NCI-H128 (cell line): Measurements from ENCODE around the gene LMX1A.
A peak's percentile ranks its signal among the peaks of the same experiment; 100 is the strongest.

Experiments
- DNase-seq: peaks from one replicate; lab custom pipeline; 2025; ENCODE audit not compliant: unreplicated experiment; lab: John Stamatoyannopoulos, UW

The LMX1A gene

DNA sequence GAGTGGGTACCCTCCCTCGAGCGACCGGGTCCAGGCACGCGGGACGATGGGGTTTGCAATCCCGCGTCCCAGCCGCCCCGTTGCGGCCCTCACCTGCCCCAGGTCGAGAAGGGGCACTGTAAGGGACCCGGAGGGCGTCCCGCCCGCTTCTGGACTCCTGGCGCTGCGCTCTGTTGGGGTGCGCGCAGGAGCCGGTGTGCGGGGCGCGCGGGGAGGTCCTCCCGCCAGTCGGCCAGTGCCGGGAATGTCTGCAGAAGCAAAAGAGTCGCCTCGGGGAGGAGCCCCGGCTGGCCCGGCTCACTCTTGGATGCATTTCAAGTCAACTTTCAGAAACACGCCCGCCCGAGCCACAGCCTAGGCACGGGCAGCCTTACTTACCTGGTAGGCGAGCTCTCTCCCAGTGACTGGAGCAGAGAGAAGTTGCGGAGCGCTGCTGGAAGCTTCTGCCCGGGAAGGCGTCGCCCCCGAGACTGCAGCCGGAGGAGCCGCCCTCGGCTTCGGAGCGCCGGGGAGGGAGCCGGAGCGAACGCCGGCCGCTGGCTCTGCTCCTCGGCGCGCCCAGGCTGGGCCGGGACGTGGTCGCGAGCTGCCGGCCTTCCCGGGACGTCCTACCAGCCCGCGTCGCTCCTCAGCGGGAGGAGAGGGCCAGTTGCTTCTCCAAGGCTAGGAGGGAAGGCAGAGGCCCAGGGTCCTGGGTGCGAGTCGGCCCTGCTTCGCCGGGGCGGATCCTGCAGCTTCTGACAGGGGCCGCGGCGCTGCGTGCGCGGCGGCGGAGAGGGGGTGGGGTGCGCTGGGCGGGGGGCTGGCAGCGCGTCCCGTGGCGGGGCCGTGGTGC, at the start of gene LMX1A:
Gene LMX1A (minus strand): TSS at position 739 of the 835 bp plus-strand sequence. CDS start 1,156 bp downstream, outside the sequence.
- DNase-seq = no peak

DNA sequence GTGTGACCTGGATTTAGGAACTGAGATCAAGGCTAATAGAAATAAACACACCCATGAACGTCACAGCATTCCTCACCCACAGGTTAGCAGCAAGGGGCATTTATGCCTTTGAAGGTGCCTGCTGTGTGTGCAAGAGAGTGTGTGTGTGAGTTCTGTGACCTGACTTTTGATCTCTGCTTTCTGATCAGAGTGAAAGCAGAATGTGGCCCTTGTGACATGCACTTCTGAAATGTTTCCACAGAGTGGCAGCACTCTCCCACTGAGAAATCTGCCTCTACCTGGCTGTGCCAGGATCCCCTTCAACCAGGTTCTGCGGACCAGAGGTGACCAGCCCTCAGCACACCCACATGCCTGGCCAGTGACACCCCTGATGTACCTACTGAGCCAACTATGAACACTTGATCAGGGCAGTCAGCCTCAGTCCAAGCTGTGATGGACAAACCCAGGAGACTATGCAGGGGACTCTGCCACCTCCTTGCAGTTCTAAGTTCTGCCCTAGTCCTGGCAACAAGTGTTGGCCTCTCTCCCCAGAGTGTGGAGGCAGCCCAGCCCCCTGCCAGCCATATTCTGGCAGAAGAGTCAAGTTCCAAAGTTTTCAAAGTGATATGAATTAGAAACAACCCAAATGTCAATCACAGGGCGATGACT, 47.4 kb upstream of the LMX1A start:
- no peak for DNase-seq

DNA sequence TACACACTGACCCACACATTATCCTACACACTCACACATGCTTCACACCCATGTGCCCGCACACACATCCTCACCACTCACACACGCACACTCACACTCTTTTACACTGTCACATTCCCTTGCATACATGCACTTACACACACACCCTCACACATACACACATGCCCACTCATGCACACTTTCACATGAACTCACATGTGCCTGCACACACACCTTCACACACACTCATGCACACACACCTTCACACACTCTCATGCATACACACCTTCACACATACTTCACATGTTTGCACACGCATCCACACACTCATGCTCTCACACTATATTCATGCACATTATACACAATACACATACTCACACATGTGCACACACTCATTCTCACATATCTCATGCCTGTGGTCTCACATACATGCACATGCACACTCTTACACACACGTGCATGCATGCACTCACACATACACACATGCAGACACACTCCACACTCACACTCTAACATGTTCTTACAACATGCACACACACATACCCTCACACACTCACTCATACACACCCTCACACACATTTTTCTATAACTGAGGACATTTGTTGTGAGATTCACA, 46.1 kb upstream of the LMX1A start:
- no peak for DNase-seq

DNA sequence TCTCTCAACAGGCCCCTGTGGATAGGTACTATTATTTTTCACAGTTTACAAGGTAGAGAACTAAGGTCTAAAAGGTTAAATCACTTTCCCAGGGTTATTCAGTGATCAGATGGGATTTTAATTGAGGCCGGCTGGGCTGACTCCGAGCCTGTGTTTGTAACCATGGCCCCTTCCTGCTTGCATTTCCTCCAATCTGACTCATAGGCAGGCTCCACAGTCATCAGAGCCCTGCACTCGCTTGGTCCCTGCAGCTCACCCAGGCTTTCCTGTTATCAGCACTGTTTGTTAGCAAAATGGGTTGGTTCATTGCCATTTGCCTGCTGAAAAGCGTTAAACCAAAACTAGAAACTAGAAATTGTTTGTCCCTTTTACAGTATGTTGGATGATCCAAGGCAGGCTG, 41.4 kb upstream of the LMX1A start:
- DNase-seq = no peak

DNA sequence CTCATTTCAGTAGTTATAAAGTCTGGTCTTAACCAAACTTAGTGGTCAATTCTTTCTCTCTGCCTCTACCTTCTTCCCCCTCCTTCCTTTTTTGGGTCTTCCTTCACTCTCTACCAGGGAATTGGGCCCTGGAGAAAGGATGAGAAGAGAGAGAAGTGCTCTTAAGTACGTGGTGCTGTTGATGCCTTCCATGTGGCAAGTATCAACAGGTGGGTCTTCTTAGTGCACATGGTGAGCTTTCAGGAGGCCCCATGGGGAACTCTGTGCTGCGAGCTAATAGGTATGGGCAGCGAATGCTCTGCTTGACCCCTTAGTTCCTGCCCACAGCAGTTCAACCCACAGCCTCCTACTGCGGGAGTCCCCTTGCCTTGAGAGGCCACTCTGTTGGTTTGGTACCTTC, 39.4 kb upstream of the LMX1A start:
- no peak for DNase-seq

DNA sequence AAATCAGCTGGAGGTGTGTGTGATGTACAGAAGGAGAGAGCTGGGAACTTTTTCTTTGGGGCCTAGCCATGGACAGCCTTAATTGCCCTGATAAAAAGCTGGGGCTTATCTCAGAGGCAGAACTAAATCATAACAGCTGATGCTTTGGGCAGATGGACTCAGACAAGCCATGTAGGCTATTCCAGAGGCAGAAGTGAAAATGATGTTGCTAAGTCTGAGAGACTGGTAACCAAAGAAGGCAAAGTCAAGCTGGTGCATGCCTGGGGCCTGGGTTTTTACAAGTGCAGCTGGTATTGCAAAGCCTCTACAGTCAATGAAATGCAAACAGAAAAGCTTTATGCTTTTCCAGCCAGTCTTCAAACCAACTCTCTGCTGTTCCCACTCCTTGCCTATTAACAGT, 39.0 kb upstream of the LMX1A start:
- DNase-seq = no peak

DNA sequence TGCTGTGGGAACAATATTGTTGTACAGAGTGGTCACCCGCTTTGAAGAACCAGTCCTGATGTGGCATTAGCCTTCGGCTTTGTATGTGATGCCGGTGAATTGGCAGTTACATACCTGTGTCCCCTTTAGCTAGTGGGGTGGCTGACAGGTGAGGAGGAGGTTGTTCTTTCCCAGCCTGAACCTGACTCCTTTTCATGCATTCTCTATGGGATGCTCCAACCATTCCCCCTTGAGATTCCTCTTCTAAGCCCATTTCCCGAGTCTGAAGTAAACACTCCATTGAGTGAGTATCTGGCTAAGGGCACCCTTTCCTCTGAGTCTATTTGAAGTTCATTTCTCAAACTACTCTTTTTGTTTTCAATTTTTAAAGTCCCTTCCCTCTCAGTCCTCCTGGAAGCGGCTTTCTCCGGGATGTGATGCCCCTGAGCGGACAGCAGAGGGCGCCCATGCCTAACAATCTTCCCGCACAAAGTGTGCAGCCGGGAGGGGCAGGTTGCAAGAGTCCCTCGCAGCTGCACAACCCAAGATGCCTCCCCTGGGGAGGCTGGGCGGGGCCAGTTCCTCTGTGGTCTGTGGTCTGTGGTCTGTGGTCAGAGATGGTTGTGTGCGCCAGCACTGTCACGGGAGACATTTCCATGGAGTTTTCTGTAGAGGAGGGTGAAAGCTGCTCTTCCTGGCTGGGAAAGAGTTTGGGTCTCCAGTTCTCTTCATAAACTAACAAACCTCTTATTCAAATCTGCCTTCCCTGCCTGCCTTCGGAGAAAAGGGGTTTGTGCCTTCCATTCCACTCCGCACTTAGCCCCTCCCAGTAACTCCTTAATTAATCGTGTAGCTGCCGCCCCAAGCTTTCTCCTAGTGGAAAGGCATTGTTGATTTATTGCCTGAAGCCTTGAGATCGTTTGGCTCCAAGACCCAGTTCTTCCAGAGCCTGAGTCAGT, 36.4 kb upstream of the LMX1A start:
- DNase-seq = peak; percentile 82

DNA sequence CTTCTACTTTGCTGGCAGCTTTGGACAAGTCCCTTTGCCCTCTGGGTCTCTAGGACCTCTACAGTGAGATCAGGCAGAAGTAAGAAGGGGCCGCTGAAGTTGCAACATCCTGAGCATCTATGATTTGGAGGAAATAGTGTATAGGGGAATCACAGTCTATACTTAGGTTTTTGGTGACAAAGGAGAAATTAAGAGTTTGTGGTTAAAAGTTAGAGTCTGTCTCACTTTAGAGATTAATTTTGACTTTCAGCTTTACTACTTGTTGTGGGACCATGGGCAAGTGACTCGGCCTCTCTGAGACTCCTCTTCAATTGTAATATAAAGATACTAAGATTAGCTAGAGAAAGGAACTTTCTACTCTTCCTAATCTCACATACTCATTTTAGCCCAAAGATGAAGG, 33.1 kb upstream of the LMX1A start:
- DNase-seq = no peak

DNA sequence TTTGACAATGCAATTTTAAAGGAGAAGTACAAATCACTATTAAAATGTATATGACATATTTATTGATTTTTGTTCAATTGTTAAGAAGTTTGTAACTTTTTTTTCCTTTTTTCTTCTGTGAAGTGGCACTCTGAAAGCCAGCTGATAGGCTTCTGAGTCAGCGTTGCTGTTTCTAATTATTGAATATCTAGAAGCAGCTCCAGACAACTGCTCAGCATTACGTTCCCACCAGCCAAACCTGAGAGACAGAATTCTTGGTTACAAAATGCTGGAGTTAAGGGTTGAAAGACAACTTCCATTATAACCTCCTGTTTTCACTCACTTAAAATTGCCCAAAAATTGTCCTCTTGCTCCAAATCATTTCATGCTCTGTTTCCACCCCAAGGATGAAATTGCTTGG, 31.4 kb upstream of the LMX1A start:
- no peak for DNase-seq

DNA sequence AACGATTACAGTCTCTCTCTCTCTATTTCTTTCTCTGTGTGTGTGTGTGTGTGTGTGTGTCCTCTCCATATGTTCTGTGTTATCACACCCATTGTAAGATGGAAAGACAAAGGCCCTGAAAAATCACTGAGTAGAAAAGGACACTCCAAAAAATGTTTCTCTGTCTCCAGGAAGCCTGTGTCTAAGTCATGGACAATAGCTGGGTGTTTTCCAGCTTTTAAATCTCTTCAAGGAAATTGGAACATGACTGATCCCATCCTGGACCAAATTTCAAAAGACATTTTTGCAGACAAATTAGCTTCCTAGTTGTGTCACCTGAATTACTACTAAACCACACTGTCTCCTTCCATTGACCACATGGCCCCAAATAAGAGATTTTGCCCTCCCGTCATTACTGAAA, 31.0 kb upstream of the LMX1A start:
- DNase-seq = no peak

DNA sequence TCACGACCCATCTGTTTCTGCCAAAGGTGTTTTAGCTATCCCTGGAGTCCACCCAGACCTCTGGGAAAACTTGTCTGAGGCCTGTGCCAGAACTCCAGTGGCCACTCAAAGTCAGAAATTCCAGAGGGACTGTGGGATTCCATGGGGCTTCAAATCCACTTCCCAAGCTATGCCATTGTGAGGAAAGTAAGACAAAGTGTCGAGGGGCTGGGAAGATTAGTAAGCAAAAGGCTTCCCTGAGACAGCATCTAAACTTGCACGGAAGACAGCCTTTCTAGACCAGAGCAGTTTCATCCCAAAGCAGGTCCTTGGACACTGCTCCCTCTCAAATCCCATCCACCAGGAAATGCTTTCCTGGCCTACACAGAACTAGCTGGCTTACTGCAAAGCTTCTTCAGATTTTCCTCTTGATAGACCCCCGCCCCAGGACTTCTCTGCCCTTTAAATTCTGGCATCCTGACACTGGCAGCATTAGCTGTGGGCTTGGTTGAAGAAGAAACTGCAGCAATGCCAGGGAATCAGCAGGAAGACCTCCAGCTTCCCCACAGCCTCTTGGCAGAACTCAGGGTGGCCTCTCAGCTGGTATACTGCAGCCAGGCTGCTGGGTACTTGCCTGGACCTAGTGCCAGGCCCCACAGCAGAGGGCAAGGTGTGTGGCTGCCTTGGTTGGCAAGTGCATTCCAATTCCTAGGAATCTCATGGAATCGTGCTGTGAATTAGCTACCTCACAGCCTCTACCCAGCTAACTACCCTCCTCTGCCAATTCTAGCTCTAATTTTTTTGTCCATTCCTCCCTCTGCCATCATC, 27.3 kb upstream of the LMX1A start:
- no peak for DNase-seq

DNA sequence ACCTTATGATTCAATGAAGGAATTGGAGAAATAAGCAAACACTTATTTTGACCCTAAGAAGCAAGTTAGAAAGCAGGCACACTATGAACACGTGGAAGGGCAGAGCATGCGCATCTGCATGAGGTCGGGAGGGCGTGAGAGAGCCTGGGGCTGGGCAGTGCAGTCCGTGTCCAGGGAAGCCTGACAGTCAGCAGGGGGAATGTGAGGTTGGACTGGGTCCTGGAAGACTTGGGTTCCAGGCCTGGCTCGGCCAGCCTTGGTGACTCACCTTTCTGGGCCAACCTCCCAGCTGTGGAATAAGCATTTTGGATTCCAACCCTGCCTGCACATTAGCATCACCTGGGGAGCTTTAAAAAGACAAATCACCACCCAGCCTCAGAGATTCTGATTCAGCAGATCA, 26.6 kb upstream of the LMX1A start:
- no peak for DNase-seq

DNA sequence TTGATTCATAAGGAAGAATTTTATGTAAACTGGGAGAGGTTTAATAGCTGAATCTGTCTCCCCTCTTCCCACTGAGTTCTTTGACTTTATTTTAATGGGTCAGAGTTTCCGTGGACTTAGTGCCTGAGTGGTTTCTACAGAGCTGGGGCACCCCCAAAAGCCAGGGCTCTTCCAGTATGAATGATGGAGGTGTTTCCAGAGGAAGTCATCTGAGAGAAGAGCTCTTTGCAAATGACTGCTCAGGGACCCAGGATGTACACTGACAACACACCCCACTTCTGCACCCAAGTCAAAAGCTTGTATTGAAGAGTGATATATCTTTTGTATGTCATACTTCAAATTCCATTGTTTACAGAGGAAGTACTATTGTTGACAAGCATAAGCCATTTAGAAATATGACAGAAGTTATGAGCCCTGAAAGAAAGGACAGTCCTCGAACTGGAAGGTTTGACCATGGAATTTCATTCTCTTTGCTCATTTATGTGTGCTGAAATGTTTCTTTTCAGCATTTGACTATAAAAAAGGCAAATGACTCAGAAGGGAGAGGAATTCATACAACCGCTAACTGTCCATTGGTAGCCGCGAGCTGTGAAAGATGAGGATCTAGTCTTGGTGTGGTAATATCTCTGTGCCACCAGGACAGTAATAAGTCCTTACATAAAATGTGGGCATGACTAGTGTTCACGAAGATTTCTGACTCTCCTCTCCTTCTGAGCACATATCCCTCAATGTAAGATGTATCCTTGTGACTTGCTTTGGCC, 25.4 kb upstream of the LMX1A start:
- no peak for DNase-seq

DNA sequence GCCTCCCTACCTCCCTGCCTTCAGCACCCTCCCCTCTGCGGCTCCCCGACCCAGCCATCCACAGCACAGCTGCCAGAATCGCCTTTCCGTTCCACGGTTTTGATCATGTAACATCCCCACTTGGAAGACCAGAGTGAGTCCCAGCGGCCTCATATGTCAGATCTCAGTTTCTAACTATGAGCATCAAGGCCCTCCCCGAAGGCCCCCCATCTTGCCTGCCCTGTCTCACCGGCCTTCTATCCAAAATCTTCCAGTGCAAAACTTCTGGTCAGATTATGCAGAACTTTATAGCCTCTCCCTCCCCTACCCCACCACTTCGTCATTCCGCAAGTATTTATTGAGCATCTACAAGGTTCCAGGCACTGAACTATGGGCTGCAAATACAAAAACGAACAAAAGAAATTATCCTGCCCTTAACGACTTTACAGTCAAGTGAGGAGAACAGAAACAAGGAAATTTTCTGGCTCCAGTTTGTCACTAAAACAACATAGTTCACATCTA, 20.3 kb upstream of the LMX1A start:
- no peak for DNase-seq

DNA sequence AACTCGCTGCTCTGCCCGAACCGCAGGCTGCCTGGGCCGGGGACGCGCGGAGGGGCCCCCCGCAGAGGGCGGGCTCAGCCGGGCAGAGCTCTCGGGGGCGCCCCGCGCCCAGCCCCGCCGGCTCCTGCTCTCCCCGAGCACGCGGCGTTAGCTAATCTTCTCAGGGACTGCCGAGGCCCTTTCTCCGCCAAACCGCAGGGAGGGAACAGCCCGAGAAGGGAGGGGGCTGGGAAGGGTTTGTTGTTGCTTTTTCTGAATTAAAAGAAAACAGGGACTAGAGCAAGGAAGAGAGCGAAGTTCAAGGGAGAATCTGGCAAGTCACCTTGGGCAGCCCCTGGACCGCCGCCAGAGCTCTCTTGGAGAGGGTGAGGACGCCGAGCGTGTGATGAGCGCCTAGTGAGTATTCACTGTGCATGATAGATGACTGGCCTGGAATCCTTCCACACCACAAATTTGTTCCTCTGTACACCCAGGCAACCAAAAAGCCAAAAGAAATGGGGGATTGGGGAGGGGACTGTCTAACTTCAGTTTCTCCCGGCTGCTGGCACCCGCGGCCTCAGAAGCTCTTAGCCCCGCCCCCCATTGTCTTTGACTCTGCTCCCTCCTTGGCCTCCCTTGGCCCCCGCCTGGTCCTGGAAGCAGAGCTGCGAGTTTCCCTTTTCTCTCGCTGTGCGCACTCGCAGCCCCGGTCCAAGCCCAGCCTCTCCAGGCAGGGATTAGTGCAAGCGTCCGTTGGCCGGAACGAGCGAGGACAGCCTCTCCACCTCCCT, 19.7 kb upstream of the LMX1A start:
- peak; percentile 26 for DNase-seq

DNA sequence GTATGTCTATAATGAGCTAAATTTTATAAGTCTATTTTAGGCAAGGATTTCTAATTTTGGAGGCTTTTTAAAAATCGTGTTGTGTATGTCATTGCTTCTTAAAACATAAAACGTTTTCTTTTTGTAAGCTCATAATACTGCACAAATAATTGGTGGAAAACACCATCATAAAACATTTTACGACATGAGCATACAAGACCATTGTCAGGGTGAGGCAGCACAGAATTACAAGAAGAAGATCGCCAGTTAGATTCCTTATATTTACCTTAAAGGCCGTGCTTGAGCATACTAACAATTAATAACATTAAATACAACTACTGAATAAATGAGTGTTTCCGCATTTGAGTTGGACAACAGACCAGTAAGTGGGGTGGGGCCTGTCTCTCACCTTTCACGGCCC, 19.1 kb upstream of the LMX1A start:
- DNase-seq = no peak

DNA sequence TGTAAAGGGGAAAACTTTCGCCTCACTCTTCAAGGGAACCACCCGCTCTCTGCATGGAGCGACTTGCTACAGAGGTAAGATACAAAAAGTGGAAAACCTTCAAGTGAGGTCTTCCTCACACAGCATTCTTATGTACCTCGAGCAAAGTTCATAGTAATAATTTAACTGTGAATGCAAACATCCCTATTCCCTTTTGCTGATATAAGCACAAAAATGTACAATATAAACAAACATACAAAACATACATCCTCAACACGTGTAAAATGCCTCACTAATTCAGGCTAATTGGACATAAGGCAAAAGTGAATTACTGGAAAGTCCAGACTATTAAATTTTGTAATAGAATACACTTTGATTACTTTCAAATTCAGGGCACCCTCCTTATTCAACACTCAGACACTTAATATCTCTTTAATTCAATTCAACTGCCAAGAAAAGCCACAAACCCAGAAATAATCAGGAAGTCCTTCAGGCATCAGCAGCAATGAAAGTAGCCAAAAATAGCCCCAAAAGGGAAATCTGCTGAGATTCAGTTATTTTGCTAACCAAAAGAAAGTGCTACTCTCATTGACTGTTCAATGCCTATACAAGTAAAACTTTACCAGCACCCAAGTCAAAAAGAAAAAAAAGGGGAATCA, 15.2 kb upstream of the LMX1A start:
- DNase-seq = no peak

DNA sequence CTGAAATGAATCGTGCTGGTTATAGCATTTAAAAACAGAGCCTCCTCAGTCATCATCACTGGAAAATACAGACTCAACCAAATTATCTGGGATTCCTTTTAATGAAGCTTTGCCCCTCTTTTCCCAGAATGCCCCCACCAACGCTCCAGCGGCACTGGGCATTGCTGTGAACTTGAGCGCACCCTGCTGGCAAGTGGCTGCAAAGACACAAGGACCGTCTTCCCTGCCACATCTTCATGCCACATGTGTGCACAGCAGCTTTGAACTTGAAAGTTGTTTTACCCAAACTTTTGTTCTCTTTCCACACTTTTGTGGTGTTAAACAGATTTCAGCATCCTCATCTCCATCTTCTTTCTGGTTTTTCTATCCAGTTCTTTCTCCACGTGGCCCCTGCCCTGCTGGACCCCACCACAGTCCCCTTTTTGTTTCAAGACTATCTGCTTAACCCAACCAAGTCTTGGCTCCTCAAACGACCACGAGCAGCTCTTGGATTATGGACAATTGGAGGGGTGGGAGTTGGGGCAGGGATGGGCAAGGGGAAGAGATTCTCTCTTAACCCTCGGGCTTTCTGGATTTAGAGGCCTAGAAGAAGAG, 12.8 kb upstream of the LMX1A start:
- DNase-seq = no peak
